GM18526 (cell line): ENCODE results near the gene UFD1.

Experiments
- POLR2A ChIP-seq: IDR thresholded peaks from 3 replicates; pipeline ENCODE4 v1.6.1; 2011; ENCODE audit not compliant: insufficient read length; ENCODE audit errors: extremely low read depth

UFD1 gene

GRCh38 chr22:19454156-19454555 is 24.8 kb downstream of the UFD1 start:
- TF ChIP-seq POLR2A, result no peak

GRCh38 chr22:19453718-19454117 is 25.3 kb downstream of the UFD1 start:
- no peak for TF ChIP-seq POLR2A

- TF ChIP-seq POLR2A, result no peak
Measured at GRCh38 chr22:19451570-19451969, 27.4 kb downstream of the UFD1 start.

- TF ChIP-seq POLR2A, result no peak
Measured at GRCh38 chr22:19450363-19451175, 28.4 kb downstream of the UFD1 start.

GRCh38 chr22:19449422-19449767 is 29.6 kb downstream of the UFD1 start:
- no peak for TF ChIP-seq POLR2A

GRCh38 chr22:19448739-19449421 is 30.1 kb downstream of the UFD1 start:
- no peak for TF ChIP-seq POLR2A

- TF ChIP-seq POLR2A, result no peak
Measured at GRCh38 chr22:19448076-19448607, 30.9 kb downstream of the UFD1 start.

GRCh38 chr22:19447330-19448075 is 31.5 kb downstream of the UFD1 start, which contains the start of gene C22orf39:
C22orf39 (minus strand) TSS chr22:19447711; CDS start chr22:19447688, 23 bp downstream.
- peak; percentile 85 for TF ChIP-seq POLR2A

GRCh38 chr22:19446603-19447329 is 32.2 kb downstream of the UFD1 start:
- no peak for TF ChIP-seq POLR2A

GRCh38 chr22:19443544-19444211 is 35.3 kb downstream of the UFD1 start:
- TF ChIP-seq POLR2A, result no peak

GRCh38 chr22:19442166-19442565 is 36.8 kb downstream of the UFD1 start:
- no peak for TF ChIP-seq POLR2A

- no peak for TF ChIP-seq POLR2A
Measured at GRCh38 chr22:19440411-19441195, 38.4 kb downstream of the UFD1 start.

GRCh38 chr22:19438298-19438697 is 40.7 kb downstream of the UFD1 start:
- no peak for TF ChIP-seq POLR2A
